Smooth muscle cell of bladder (primary cell): Measurements from ENCODE around the gene SLC5A4. TPM values are rescaled to one million over a fixed set of nuclear protein-coding genes. Genes with fewer than 3 reads are reported as not detected.

Experiments used
- total RNA-seq: library from RNA; depleted of rRNA; stranded (reverse); fragments of >200 nt; gene quantifications from 2 replicates; pipeline ENCODE4 v1.2.3, GENCODE V29; 2014

Gene SLC5A4
- not detected in 2 replicates for total RNA-seq

GRCh38 chr22:32255217-32255616 is at the start of gene SLC5A4:
TSS of gene SLC5A4 (minus strand) at chr22:32255347. CDS start at chr22:32255329, 18 bp downstream.

GRCh38 chr22:32204856-32205722 is 50.1 kb downstream of the SLC5A4 start, which contains the start of gene RFPL2:
TSS of gene RFPL2 (minus strand) at chr22:32205073. CDS start at chr22:32202451, 2,622 bp downstream.

Other genes with a start within 250 kb of the SLC5A4 start
- gene SLC5A1, start 212.1 kb downstream of the SLC5A4 start, total RNA-seq, result not detected in 2 replicates
- not detected in 2 replicates for gene C22orf42, start 96.0 kb downstream of the SLC5A4 start, total RNA-seq
- gene RFPL2, start 50.3 kb downstream of the SLC5A4 start, total RNA-seq, result not detected in 2 replicates
- gene RFPL3, start 102.5 kb upstream of the SLC5A4 start, total RNA-seq, result not detected in 2 replicates
- gene RTCB, start 156.9 kb upstream of the SLC5A4 start, total RNA-seq, result 133 and 137 TPM in 2 replicates
- gene BPIFC, start 209.1 kb upstream of the SLC5A4 start, total RNA-seq, result not detected in 2 replicates
- 47.8 and 52.8 TPM in 2 replicates for gene FBXO7, start 219.5 kb upstream of the SLC5A4 start, total RNA-seq